Activated CD4-positive, alpha-beta T cell treated with anti-CD3 and anti-CD28 coated beads, Interleukin-10, Interleukin-2, amounts not matched to agents 100 ng/mL and 50 ng/mL, durations not matched to agents 16 hours and 8 hours (primary cell): ENCODE results near the gene KIF21B.
A peak's percentile ranks its signal among the peaks of the same experiment; 100 is the strongest.
"Not testable (repeated sequence)": the region's sequence is repeated elsewhere in the genome, so short reads cannot be mapped to it uniquely, and the experiment has no call there.

Experiments
- DNase-seq: peaks from one replicate; pipeline ENCODE4 v3.0.0-alpha.2; 2020

The KIF21B gene

DNA sequence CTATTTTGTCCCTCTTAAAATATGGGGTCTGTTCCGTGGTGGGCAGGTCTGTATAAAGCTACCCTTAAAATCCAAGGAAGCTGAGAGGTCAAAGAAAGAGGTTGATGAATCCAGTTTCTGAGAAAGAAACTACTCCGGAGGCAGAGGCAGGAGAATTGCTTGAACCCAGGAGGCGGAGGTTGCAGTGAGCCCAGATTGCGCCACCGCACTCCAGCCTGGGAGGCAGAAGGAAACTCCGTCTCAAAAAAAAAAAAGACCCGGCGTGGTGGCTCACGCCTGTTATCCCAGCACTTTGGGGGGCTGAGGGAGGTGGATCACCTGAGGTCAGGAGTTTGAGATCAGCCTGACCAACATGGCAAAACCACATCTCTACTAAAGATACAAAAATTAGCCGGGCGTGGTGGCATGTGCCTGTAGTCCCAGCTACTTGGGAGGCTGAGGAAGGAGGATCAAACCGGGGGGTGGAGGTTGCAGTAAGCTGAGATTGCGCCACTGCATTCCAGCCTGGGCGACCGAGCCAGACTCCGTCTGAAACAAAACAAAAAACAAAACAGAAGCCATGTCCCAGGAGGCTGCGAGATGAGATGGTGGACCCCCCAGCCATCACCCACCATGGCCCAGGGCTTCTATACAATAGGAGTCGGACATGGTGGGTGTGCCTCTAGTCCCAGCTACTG, 88.1 kb downstream of the KIF21B start:
- not testable (repeated sequence) for DNase-seq

- DNase-seq = no peak
These were observed 88.8 kb downstream of the KIF21B start for GRCh38 chr1:200934676-200935245.

DNA sequence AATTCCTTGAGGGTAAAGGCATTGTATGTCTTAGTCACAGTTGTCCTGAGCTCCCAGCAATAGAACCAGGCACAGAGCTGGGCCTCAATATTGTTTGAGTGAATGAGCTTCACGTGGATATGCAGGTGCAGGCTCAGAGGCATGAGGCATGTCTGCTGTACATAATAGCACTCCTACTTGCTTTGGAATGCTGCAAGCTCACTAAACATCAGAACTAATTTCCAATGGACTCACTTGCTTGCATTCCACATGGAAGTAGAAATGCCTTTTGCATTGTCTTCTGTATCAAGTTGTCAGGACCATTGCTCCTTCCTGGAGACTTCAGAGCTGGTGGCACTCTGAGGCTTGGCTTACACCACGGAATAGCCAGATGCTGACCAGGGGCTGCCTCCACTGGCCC, 91.7 kb downstream of the KIF21B start:
- DNase-seq = no peak

DNA sequence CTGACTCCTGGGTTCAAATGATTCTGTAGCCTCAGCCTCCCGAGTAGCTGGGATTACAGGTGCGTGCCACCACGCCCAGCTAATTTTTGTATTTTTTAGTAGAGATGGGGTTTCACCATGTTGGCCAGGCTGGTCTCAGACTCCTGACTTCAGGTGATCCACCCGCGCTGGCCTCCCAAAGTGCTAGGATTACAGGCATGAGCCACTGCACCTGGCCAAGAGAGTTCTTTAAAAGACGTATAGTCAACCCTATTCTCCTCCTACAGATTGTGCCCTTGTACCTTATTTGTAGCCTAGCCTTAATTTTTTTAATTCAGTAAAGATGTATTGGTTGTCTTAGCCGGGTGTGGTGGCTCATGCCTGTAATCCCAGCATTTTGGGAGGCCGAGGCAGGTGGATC, 93.2 kb downstream of the KIF21B start:
- not testable (repeated sequence) for DNase-seq

DNA sequence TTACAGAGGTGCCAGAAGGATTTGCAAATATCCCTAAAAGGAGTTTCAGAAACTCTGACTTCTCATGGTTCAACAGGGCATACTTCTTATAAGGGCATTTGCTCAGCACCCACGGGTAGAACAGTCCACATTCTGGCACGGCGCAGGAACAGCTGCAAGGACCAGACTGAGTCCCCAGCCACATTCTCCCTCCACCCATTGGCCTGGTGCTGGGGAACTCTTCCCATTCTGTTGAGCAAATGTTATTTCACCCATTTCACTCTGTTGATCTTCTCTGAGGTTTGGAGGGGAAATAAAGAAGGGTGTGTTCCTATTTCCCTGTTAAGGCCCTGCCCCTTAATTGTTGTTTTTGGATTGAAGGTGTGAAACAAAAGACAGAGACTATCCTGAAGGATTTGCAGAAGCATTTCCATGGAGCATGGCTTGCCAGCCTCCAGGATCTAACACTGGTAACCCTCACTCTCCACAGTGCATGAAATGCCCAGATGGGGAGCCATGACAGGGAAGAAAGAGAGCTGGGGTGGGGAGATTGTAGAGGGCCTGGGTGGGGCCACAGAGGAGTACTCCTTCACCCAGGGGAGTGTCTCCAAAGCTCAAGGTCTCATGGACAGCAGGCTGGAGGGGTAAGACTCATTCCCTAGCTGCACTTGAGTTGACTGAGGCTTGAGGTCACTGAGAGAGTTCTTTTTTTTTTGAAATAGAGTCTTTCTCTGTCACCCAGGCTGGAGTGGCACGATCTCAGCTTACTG, 93.8 kb downstream of the KIF21B start:
- DNase-seq = no peak

GRCh38 chr1:200925831-200926230, 97.7 kb downstream of the KIF21B start:
- peak; percentile 67 for DNase-seq

DNA sequence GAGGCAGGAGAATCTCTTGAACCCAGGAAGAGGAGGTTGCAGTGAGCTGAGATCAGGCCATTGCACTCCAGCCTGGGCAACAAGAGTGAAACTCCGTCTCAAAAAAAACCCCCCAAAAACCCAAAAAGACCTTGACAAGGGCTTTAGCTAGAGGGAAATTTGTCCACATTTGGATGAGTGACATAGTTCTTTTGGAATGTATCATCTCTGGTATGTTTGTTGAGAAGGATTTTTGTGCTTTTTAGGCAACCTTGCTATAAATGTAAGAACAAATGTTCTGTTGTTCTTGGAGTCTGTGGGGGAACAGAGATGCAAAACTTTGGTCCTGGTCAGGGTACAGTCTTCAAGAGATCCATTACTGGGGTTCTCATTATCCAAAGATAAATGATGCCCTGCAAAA, 99.9 kb downstream of the KIF21B start:
- no peak for DNase-seq

GRCh38 chr1:200922406-200922805, 101.1 kb downstream of the KIF21B start:
- no peak for DNase-seq

DNA sequence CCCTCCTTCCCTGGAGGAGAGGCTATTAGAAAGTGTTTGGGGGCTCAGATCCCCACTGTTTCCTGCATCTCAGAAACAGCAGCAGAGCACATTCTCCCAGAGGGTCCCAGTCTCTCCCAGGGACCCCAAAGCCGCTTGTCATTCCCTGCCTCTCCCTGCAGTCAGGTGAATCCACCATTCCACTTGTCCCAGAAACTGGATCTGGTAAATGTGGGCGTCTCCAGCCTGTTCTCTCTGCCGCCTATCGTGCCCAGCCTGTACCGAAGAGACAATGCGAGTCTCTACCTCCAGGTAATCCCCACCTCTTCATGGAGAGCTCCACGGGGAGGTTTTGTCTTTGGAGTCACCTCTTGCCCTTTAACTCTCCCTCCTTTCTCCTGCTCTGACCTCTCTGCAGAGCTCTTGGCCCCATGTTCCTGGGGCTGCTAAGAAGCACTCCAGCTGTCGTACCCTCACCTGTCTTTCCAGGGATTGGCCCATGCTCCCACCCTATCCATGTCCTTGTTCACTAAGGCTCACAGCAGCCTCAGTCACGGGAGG, 101.9 kb downstream of the KIF21B start:
- no peak for DNase-seq
